Neuronal stem cell (in vitro differentiated cells): ENCODE data around the gene CLNK.

ENCODE experiments used
- DNase-seq: peaks from one replicate; pipeline ENCODE4 v3.0.0-alpha.2; 2013; ENCODE audit warnings: low spot score
- H2AFZ ChIP-seq: one replicate; pipeline ENCODE4 v1.6.1; 2013; ENCODE audit warnings: mild to moderate bottlenecking, low read length, inconsistent platforms
- H2AK5ac ChIP-seq: 2 replicates; pipeline ENCODE4 v1.6.1; 2013; ENCODE audit warnings: low read depth, mild to moderate bottlenecking, inconsistent platforms, low read length, moderate library complexity, mixed read lengths
- H2BK120ac ChIP-seq: 2 replicates; pipeline ENCODE4 v1.6.1; 2013; ENCODE audit warnings: low read depth, mild to moderate bottlenecking, inconsistent platforms, low read length, moderate library complexity, mixed read lengths
- H2BK12ac ChIP-seq: one replicate; pipeline ENCODE4 v1.6.1; 2013; ENCODE audit warnings: low read length, inconsistent platforms
- H2BK15ac ChIP-seq: 2 replicates; pipeline ENCODE4 v1.6.1; 2013; ENCODE audit warnings: mild to moderate bottlenecking, low read length, inconsistent platforms, mixed read lengths
- H2BK5ac ChIP-seq: one replicate; pipeline ENCODE4 v1.6.1; 2013; ENCODE audit warnings: inconsistent platforms, mild to moderate bottlenecking, low read length, moderate library complexity
- H3K14ac ChIP-seq: one replicate; pipeline ENCODE4 v1.6.1; 2013; ENCODE audit warnings: low read length, inconsistent platforms
- H3K18ac ChIP-seq: 2 replicates; pipeline ENCODE4 v1.6.1; 2013; ENCODE audit warnings: low read length, inconsistent platforms
- H3K23ac ChIP-seq: 2 replicates; pipeline ENCODE4 v1.6.1; 2013; ENCODE audit warnings: low read depth, mild to moderate bottlenecking, mixed read lengths, low read length, inconsistent platforms; ENCODE audit not compliant: poor library complexity
- H3K27ac ChIP-seq: replicated peaks from 3 replicates; pipeline ENCODE4 v1.5.1; 2013; ENCODE audit warnings: low read length, inconsistent platforms
- H3K27me3 ChIP-seq, 3 experiments: 2 replicates each; pipeline ENCODE4 v1.6.1; 2013; ENCODE audit warnings: low read length in 3 of 3, mild to moderate bottlenecking in 2 of 3, inconsistent platforms in 1 of 3, low read depth in 1 of 3, mixed read lengths in 1 of 3, moderate library complexity in 1 of 3; ENCODE audit not compliant: control insufficient read depth in 3 of 3, insufficient read depth in 3 of 3
- H3K36me3 ChIP-seq, 2 donors: replicated peaks in 1 of 2; 2 replicates each; pipeline ENCODE4 v1.6.1; 2013; ENCODE audit warnings: low read length in 2 of 2; ENCODE audit not compliant: control insufficient read depth in 2 of 2, insufficient read depth in 2 of 2
- H3K4ac ChIP-seq: 2 replicates; pipeline ENCODE4 v1.6.1; 2013; ENCODE audit warnings: inconsistent platforms, mild to moderate bottlenecking, low read length, moderate library complexity
- H3K4me1 ChIP-seq, 2 donors: 1 replicate in 1 of 2; 2 replicates in 1 of 2; pipeline ENCODE4 v1.6.1; 2013; ENCODE audit warnings: low read length in 2 of 2, low read depth in 1 of 2; ENCODE audit not compliant: control insufficient read depth in 2 of 2, insufficient read depth in 1 of 2
- H3K4me2 ChIP-seq: one replicate; pipeline ENCODE4 v1.6.1; 2013; ENCODE audit warnings: mild to moderate bottlenecking, low read length, inconsistent platforms; ENCODE audit not compliant: insufficient read depth, poor library complexity, severe bottlenecking
- H3K4me3 ChIP-seq, 2 donors: 2 replicates each; pipeline ENCODE4 v1.5.1; 2013; ENCODE audit warnings: low read length in 2 of 2, mild to moderate bottlenecking in 2 of 2, inconsistent platforms in 1 of 2, moderate library complexity in 1 of 2
- H3K79me1 ChIP-seq: one replicate; pipeline ENCODE4 v1.6.1; 2013; ENCODE audit warnings: low read depth, mild to moderate bottlenecking, inconsistent platforms, low read length, moderate library complexity
- H3K9ac ChIP-seq: one replicate; pipeline ENCODE4 v1.6.1; 2013; ENCODE audit warnings: mild to moderate bottlenecking, low read depth, low read length, inconsistent platforms; ENCODE audit not compliant: poor library complexity
- H3K9me3 ChIP-seq, 2 donors: replicated peaks in 1 of 2; 2 replicates each; pipeline versions ENCODE3 to v1.6.1; 2013; ENCODE audit warnings: low read length in 2 of 2, mild to moderate bottlenecking in 2 of 2, inconsistent platforms in 1 of 2, low read depth in 1 of 2, mixed read lengths in 1 of 2, moderate library complexity in 1 of 2; ENCODE audit not compliant: control insufficient read depth in 2 of 2, insufficient read depth in 1 of 2
- H4K8ac ChIP-seq: one replicate; pipeline ENCODE4 v1.6.1; 2013; ENCODE audit warnings: low read depth, mild to moderate bottlenecking, inconsistent platforms, low read length, moderate library complexity
- H4K91ac ChIP-seq: one replicate; pipeline ENCODE4 v1.6.1; 2013; ENCODE audit warnings: low read length, low read depth, mild to moderate bottlenecking, inconsistent platforms; ENCODE audit not compliant: poor library complexity
- WGBS, 2 donors: extraction: QIAGEN DNeasy Blood & Tissue Kit; methylation state at CpG; one replicate each; pipeline ENCODE4 v1.1.7; 2013; ENCODE audit warnings: missing lambda C conversion rate in 2 of 2, mixed read lengths in 1 of 2; ENCODE audit not compliant: insufficient read length in 2 of 2, insufficient replicate concordance in 1 of 2; ENCODE audit errors: extremely low coverage in 2 of 2; 5-methylcytosine and 5-hydroxymethylcytosine counted together

CLNK gene

GRCh38 chr4:10437735-10438134 is 246.8 kb downstream of the CLNK start:
- H4K91ac ChIP-seq: no peak overlapping the region
- H3K4me2 ChIP-seq: no peak overlapping the region
- H3K36me3 ChIP-seq: peaks cover 0 to 5% of the 10 kb centered on the region in 2 donors
- H3K4me1 ChIP-seq: no peaks in the 10 kb centered on the region
- no peak overlapping the region for H3K9ac ChIP-seq
- no CpG with 5 or more reads among the region's 1 CpG for WGBS, 2 donors
- no peak overlapping the region for H2BK120ac ChIP-seq
- H3K4ac ChIP-seq: no peak overlapping the region
- no peak overlapping the region for H3K18ac ChIP-seq
- no peak overlapping the region for H2AFZ ChIP-seq
- H2BK12ac ChIP-seq: no peak overlapping the region
- H2AK5ac ChIP-seq: no peak overlapping the region
- no peaks in the 10 kb centered on the region for H3K79me1 ChIP-seq
- no peak overlapping the region for H3K27ac ChIP-seq
- H3K9me3 ChIP-seq: no peaks in the 10 kb centered on the region
- no peak overlapping the region for H2BK5ac ChIP-seq
- no peak overlapping the region for H3K14ac ChIP-seq
- no peak overlapping the region for H4K8ac ChIP-seq
- H3K27me3 ChIP-seq: no peaks in the 10 kb centered on the region
- DNase-seq: no peak
- no peak overlapping the region for H2BK15ac ChIP-seq
- no peak overlapping the region for H3K23ac ChIP-seq
- no peak overlapping the region for H3K4me3 ChIP-seq
